GM23338 (cell line): ENCODE data around the gene ASPSCR1. TPM values are rescaled to one million over a fixed set of nuclear protein-coding genes. Genes with fewer than 3 reads are reported as not detected.

Experiments used
- CREB1 ChIP-seq: fragments of 250-450 bp; sonication (Bioruptor Pico); IDR thresholded peaks from 2 replicates; pipeline ENCODE4 v1.5.0; 2020; ENCODE audit warnings: low read depth, mild to moderate bottlenecking, moderate library complexity
- CTCF ChIP-seq, 2 experiments: fragments of 200-600 bp in 1 of 2; sonication (generic) in 1 of 2; conservative IDR thresholded peaks; 2 replicates each; pipeline versions ENCODE4 v1.5.1 to v1.6.1; 2016 to 2017; ENCODE audit warnings: antibody characterized with exemption in 2 of 2, low read depth in 2 of 2, mild to moderate bottlenecking in 2 of 2, moderate library complexity in 1 of 2
- REST ChIP-seq: IDR thresholded peaks from one replicate; pipeline ENCODE4 v1.6.1; 2018; ENCODE audit warnings: antibody characterized with exemption; ENCODE audit not compliant: unreplicated experiment
- STAT1 ChIP-seq: IDR thresholded peaks from one replicate; pipeline ENCODE4 v1.6.1; 2016; ENCODE audit warnings: antibody characterized with exemption; ENCODE audit not compliant: unreplicated experiment
- ZNF114 ChIP-seq: fragments of 250-450 bp; sonication (Bioruptor Pico); IDR thresholded peaks from 2 replicates; pipeline ENCODE4 v1.5.0; 2020; ENCODE audit warnings: mild to moderate bottlenecking, moderate library complexity
- ZNF331 ChIP-seq: fragments of 250-450 bp; sonication (Bioruptor Pico); IDR thresholded peaks from 2 replicates; pipeline ENCODE4 v1.5.0; 2020; ENCODE audit warnings: low read depth, mild to moderate bottlenecking, moderate library complexity
- ZNF462 ChIP-seq: fragments of 250-450 bp; sonication (Bioruptor Pico); IDR thresholded peaks from 2 replicates; pipeline ENCODE4 v1.5.0; 2020; ENCODE audit warnings: mild to moderate bottlenecking, moderate library complexity
- polyA plus RNA-seq: library from polyadenylated mRNA; unstranded; fragments of >200 nt; fragmentation: Nextera tagmentation; extraction: Ambion mirVana; gene quantifications from 2 replicates; pipeline ENCODE4 v1.2.1, GENCODE V29; 2016
- total RNA-seq: library from RNA; depleted of rRNA; stranded (reverse); fragments of >200 nt; shearing (Covaris generic); gene quantifications from 2 replicates; pipeline ENCODE4 v1.2.3, GENCODE V29; 2014
- TF ChIP-seq, protein P1 (sequence below): IDR thresholded peaks from 2 replicates; pipeline ENCODE4 v1.6.1; 2016; ENCODE audit warnings: antibody characterized with exemption

The ASPSCR1 gene
- total and polyA plus RNA-seq, 2 experiments from 2014 or later, result 44.2 to 46.9 TPM

DNA sequence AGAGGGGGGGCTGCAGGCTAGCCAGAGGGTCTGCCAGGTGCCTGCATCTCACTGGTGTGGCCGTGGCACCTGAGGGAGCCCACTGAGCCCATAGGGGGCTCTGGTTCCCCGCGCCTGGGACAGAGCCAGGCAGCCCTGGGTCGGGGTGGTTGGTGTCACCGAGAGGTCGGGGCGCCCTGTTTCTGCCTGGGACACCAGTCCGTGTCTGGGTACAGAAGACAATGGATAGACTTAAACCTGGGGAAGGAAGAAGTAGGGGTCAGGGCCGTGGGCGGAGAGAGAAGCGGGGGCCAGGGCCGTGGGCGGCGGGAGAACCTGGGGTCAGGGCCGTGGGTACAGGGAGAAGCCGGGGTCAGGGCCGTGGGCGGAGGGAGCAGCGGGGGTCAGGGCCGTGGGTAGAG, 71.1 kb downstream of the ASPSCR1 start (continued):
- no peak for TF ChIP-seq ZNF462 (CRISPR knock-in tag)
- TF ChIP-seq REST, result no peak
- TF ChIP-seq, protein P1, sequence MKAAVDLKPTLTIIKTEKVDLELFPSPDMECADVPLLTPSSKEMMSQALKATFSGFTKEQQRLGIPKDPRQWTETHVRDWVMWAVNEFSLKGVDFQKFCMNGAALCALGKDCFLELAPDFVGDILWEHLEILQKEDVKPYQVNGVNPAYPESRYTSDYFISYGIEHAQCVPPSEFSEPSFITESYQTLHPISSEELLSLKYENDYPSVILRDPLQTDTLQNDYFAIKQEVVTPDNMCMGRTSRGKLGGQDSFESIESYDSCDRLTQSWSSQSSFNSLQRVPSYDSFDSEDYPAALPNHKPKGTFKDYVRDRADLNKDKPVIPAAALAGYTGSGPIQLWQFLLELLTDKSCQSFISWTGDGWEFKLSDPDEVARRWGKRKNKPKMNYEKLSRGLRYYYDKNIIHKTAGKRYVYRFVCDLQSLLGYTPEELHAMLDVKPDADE, result no peak
- TF ChIP-seq ZNF114 (CRISPR knock-in tag), result no peak
- TF ChIP-seq CREB1, result no peak
- TF ChIP-seq ZNF331 (CRISPR knock-in tag), result no peak
- no peak for TF ChIP-seq CTCF (conservative IDR thresholded peaks at IDR 0.05; ENCODE audit: low read depth in 2 of 2)
- no peak for TF ChIP-seq STAT1
